HL-60 (cell line): Measurements from ENCODE around the gene WDR59.
"Not testable (repeated sequence)": the region's sequence is repeated elsewhere in the genome, so short reads cannot be mapped to it uniquely, and the experiment has no call there.

ENCODE experiments used
- DNase-seq, 2 experiments: peaks; one replicate each; pipeline ENCODE4 v3.0.0-alpha.2; 2010 to 2020; ENCODE audit warnings: low read depth in 1 of 2, low spot score in 1 of 2
- H3K27ac ChIP-seq: fragments of 250-450 bp; sonication (Bioruptor Pico); replicated peaks from 2 replicates; pipeline ENCODE4 v1.5.1; 2020; ENCODE audit warnings: mild to moderate bottlenecking, moderate library complexity
- H3K27me3 ChIP-seq: fragments of 250-450 bp; sonication (Bioruptor Pico); 2 replicates; pipeline ENCODE4 v1.5.1; 2021; ENCODE audit warnings: mild to moderate bottlenecking, moderate library complexity; ENCODE audit not compliant: insufficient read depth, poor library complexity, severe bottlenecking
- H3K4me3 ChIP-seq: replicated peaks from 2 replicates; pipeline ENCODE4 v1.5.1; 2011; ENCODE audit warnings: mild to moderate bottlenecking, control low read depth, low read length; ENCODE audit not compliant: insufficient read depth
- GABPA ChIP-seq: IDR thresholded peaks from 2 replicates; pipeline ENCODE4 v1.6.1; 2012; ENCODE audit warnings: low read depth
- POLR2AphosphoS5 ChIP-seq: IDR thresholded peaks from 2 replicates; pipeline ENCODE4 v1.6.1; 2012; ENCODE audit warnings: low read depth
- SPI1 ChIP-seq: IDR thresholded peaks from 2 replicates; pipeline ENCODE4 v1.6.1; 2012; ENCODE audit warnings: low read depth, mild to moderate bottlenecking, borderline replicate concordance
- TF ChIP-seq, protein P1 (sequence below): IDR thresholded peaks from one replicate; pipeline ENCODE4 v1.5.1; 2011; ENCODE audit warnings: low read length, control low read depth, inconsistent platforms; ENCODE audit not compliant: insufficient read depth
- TF ChIP-seq, protein P2 (sequence below): IDR thresholded peaks from 2 replicates; pipeline ENCODE4 v1.6.1; 2012; ENCODE audit warnings: low read depth; ENCODE audit not compliant: insufficient replicate concordance

WDR59 gene

DNA sequence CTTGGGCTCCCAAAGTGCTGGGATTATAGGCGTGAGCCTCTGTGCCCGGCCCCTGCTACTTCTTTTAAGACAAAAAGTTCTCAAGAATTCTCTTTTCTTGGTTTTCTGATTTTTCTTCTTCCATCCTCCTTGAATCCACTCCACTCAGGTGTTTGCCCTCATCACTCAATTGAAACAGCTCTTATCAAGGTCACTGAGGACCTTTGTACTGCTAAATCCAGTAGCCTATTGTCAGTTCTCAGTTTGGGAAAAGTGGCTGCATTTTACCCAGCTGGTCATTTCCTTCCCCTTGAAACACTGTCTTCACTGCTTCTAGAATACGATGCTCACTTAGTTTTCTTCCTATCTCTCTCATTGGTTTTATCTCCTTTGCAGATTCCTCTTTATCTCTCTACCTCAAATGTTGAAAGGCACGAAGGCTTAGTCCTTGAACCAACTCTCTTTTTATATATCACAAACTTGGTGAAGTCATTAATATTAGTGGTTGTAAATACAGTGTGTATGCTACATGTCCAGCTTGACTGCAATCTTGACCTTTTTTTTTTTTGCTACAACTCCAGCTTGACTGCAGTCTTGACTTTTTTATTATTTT is 43.7 kb upstream of the WDR59 start:
- H3K27me3 ChIP-seq: no peaks in the 10 kb centered on the region
- no peak for TF ChIP-seq GABPA
- TF ChIP-seq, protein P1, sequence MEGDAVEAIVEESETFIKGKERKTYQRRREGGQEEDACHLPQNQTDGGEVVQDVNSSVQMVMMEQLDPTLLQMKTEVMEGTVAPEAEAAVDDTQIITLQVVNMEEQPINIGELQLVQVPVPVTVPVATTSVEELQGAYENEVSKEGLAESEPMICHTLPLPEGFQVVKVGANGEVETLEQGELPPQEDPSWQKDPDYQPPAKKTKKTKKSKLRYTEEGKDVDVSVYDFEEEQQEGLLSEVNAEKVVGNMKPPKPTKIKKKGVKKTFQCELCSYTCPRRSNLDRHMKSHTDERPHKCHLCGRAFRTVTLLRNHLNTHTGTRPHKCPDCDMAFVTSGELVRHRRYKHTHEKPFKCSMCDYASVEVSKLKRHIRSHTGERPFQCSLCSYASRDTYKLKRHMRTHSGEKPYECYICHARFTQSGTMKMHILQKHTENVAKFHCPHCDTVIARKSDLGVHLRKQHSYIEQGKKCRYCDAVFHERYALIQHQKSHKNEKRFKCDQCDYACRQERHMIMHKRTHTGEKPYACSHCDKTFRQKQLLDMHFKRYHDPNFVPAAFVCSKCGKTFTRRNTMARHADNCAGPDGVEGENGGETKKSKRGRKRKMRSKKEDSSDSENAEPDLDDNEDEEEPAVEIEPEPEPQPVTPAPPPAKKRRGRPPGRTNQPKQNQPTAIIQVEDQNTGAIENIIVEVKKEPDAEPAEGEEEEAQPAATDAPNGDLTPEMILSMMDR: no peak
- TF ChIP-seq POLR2AphosphoS5: no peak
- TF ChIP-seq SPI1: no peak
- TF ChIP-seq, protein P2, sequence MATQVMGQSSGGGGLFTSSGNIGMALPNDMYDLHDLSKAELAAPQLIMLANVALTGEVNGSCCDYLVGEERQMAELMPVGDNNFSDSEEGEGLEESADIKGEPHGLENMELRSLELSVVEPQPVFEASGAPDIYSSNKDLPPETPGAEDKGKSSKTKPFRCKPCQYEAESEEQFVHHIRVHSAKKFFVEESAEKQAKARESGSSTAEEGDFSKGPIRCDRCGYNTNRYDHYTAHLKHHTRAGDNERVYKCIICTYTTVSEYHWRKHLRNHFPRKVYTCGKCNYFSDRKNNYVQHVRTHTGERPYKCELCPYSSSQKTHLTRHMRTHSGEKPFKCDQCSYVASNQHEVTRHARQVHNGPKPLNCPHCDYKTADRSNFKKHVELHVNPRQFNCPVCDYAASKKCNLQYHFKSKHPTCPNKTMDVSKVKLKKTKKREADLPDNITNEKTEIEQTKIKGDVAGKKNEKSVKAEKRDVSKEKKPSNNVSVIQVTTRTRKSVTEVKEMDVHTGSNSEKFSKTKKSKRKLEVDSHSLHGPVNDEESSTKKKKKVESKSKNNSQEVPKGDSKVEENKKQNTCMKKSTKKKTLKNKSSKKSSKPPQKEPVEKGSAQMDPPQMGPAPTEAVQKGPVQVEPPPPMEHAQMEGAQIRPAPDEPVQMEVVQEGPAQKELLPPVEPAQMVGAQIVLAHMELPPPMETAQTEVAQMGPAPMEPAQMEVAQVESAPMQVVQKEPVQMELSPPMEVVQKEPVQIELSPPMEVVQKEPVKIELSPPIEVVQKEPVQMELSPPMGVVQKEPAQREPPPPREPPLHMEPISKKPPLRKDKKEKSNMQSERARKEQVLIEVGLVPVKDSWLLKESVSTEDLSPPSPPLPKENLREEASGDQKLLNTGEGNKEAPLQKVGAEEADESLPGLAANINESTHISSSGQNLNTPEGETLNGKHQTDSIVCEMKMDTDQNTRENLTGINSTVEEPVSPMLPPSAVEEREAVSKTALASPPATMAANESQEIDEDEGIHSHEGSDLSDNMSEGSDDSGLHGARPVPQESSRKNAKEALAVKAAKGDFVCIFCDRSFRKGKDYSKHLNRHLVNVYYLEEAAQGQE: no peak
- no peak overlapping the region for H3K27ac ChIP-seq
- no peak for DNase-seq
- no peak overlapping the region for H3K4me3 ChIP-seq

DNA sequence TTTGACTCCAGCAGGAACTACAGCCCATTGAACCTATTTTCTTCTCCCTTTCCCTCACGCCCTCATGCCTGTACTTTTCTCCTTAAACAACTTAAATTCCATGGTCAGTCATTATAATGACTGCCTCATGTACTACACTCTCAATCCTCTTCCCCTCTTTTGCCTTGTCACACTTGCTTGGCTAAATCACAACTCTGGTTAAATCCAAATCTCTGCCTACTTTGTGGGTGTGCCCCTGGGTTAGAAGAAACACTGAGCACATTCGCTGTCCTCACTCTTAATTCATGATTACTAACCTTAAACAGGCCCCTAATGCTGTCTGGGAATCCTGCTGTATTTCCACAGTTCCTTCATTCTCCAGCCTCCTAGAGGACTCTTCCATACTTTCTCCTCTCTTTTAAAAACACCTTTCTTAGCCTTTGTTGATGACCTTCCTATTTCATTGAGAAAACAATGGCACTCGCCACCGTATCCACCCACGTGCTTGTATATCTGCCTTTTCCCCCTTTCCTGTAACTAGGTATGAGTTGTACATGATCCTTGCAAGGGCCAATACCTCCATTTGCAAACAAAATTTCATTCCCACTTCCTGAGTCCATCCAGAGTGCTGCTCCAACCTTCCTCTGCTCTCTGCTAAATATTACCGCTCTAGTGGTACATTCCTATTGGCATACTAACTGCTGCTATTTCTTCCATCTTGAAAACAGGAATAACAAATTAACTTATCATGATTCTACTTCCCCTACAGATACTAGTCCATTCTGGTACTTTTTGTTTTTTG is 42.8 kb upstream of the WDR59 start:
- DNase-seq: no peak
- H3K27ac ChIP-seq: no peak overlapping the region
- TF ChIP-seq POLR2AphosphoS5 (no peak), GABPA (no peak), SPI1 (no peak)
- TF ChIP-seq, protein P2: no peak
- TF ChIP-seq, protein P1: no peak
- H3K27me3 ChIP-seq: no peaks in the 10 kb centered on the region
- no peak overlapping the region for H3K4me3 ChIP-seq

DNA sequence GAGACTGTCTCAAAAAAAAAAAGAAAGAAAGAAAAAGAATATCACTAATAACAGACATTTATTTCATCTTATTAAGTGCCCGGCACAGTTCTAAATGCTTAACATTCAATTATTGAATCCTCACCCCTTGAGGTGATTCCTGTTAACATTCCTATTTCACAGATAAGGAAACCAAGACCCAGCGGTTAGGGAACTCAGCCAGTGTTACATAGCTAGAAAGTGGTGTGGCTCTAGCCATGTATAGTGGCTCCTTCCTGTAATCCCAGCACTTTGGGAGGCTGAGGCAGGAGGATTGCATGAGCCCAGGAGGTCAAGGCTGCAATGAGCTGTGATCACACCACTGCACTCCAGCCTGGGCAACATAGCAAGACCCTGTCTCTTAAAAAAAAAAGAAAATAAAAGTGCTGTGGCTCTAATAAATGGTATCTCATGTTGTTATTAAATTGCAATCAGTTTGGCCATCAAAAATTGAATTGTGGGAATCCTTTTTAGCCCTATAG is 42.0 kb upstream of the WDR59 start:
- H3K27ac ChIP-seq: no peak overlapping the region
- no peak for TF ChIP-seq SPI1
- TF ChIP-seq, protein P2: no peak
- TF ChIP-seq, protein P1: no peak
- no peak for TF ChIP-seq GABPA
- TF ChIP-seq POLR2AphosphoS5: no peak
- no peak overlapping the region for H3K4me3 ChIP-seq
- no peaks in the 10 kb centered on the region for H3K27me3 ChIP-seq
- DNase-seq: no peak

DNA sequence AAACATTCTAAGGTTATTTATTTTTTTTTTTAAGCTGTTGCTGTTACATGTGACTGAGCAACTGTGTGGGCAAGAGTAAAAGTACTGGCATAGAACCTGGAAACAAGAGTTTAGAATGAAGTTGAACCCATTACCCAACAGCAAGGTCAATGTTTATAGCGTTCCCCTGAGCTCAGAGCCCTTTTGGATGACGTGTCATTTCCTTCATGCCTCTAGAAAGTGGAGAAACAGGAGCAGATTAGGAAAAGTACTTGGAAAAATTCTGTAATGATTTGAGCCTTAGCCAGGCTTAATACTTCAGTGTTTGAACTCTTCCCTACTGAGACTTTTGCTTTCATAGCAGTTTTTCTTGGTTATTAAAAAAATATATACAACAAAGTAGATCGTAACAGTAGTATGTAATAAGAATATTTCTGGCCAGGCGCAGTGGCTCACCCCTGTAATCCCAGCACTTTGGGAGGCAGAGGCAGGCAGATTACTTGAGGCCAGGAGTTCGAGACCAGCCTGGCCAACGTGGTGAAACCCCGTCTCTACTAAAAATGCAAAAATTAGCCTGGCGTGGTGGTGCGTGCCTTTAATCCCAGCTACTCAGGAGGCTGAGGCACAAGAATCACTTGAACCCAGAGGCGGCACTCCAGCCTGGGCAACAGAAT is 41.4 kb upstream of the WDR59 start:
- not testable (repeated sequence) for H3K27me3 ChIP-seq, DNase-seq, H3K4me3 ChIP-seq, H3K27ac ChIP-seq
